ENCODE data around the gene SLC46A2. TPM values are rescaled to one million over a fixed set of nuclear protein-coding genes. Genes with fewer than 3 reads are reported as not detected.

SLC46A2 gene
- total RNA-seq, 2 donors from 2014 or later, result not detected

- H3K27me3 Mint-ChIP-seq, result no peaks in the 10 kb centered on the region
- H3K9me3 Mint-ChIP-seq, result no peaks in the 10 kb centered on the region
- H3K4me1 Mint-ChIP-seq, result peaks cover 6% of the 10 kb centered on the region
- no peak for ATAC-seq (replicated peaks)
- H3K27ac Mint-ChIP-seq, result peak overlapping the region; percentile 23
- peaks cover 25% of the 10 kb centered on the region for H3K36me3 Mint-ChIP-seq (ENCODE audit: low read depth)
- no peak overlapping the region for H3K4me3 Mint-ChIP-seq
Observed at GRCh38 chr9:112839331-112839730, 51.3 kb downstream of the SLC46A2 start.

GRCh38 chr9:112838342-112838741, 52.3 kb downstream of the SLC46A2 start:
- Mint-ChIP-seq H3K4me3 (no peak overlapping the region), H3K4me1 (no peaks in the 10 kb centered on the region), H3K27ac (no peak overlapping the region), H3K27me3 (no peaks in the 10 kb centered on the region), H3K36me3 (ENCODE audit: low read depth) (peaks cover 25% of the 10 kb centered on the region), H3K9me3 (no peaks in the 10 kb centered on the region)
- ATAC-seq (replicated peaks), result no peak

DNA sequence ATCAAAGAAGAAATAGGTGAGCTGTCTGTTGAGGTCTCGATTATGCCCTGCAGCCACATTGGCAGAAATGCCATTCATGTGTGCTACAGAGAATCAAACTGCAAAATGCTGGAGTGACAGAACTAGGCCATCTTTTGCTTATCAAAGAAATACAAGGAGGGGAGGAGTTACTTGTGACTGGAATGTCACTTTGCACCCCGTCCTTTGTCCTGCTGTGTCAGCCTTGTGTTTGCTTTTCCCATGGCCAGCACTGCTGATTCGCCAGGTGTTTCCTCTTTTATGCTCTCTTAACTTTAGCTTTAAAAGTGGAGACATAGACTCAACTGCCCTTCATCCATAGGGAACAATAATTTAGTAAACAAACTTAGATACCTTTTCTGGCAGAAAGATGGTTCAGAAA, 54.3 kb downstream of the SLC46A2 start:
- no peaks in the 10 kb centered on the region for H3K27me3 Mint-ChIP-seq

DNA sequence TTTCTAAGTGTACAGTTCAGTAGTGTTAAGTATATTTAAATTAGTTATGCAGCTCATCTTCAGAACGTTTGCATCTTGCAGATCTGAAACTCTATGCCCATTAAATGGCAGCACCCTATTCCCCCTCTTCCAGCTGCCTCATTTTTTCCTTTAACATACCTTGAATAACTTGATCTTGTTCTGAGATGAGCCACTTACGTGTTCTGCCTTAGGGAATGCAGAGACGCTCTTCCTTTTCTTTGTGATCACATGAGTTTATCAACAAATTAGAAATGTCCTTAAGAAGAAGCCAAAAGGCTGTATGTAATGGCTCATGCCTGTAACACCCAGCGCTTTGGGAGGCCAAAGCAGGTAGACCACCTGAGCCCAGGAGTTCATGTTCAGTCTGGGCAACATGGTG, 57.6 kb downstream of the SLC46A2 start:
- Mint-ChIP-seq H3K9me3 (no peaks in the 10 kb centered on the region), H3K4me1 (no peaks in the 10 kb centered on the region), H3K27ac (no peak overlapping the region), H3K27me3 (no peaks in the 10 kb centered on the region), H3K36me3 (ENCODE audit: low read depth) (peaks cover 14% of the 10 kb centered on the region), H3K4me3 (no peak overlapping the region)
- ATAC-seq (replicated peaks), result no peak

More for the DNA sequence above, 54.3 kb downstream of the SLC46A2 start:
- no peak for ATAC-seq (replicated peaks)
- no peak overlapping the region for H3K27ac Mint-ChIP-seq
- H3K9me3 Mint-ChIP-seq, result no peaks in the 10 kb centered on the region
- peaks cover 35% of the 10 kb centered on the region for H3K36me3 Mint-ChIP-seq (ENCODE audit: low read depth)
- no peaks in the 10 kb centered on the region for H3K4me1 Mint-ChIP-seq
- H3K4me3 Mint-ChIP-seq, result no peak overlapping the region

GRCh38 chr9:112831969-112832368, 58.7 kb downstream of the SLC46A2 start:
- Mint-ChIP-seq H3K36me3 (ENCODE audit: low read depth) (peaks cover 10% of the 10 kb centered on the region), H3K4me1 (no peaks in the 10 kb centered on the region), H3K4me3 (no peak overlapping the region), H3K9me3 (no peaks in the 10 kb centered on the region), H3K27ac (no peak overlapping the region), H3K27me3 (no peaks in the 10 kb centered on the region)
- ATAC-seq (replicated peaks), result no peak

- H3K27ac Mint-ChIP-seq, result no peak overlapping the region
- peaks cover 10% of the 10 kb centered on the region for H3K36me3 Mint-ChIP-seq (ENCODE audit: low read depth)
- H3K4me1 Mint-ChIP-seq, result no peaks in the 10 kb centered on the region
- no peaks in the 10 kb centered on the region for H3K27me3 Mint-ChIP-seq
- H3K4me3 Mint-ChIP-seq, result no peak overlapping the region
- H3K9me3 Mint-ChIP-seq, result no peaks in the 10 kb centered on the region
- no peak for ATAC-seq (replicated peaks)
Observed at GRCh38 chr9:112831281-112831851, 59.3 kb downstream of the SLC46A2 start.

Other genes with a start within 250 kb of the SLC46A2 start
- gene INIP, start 172.8 kb downstream of the SLC46A2 start, total RNA-seq, result 10 to 100 TPM; 30.7 to 34.6 TPM
- gene SNX30, start 140.1 kb downstream of the SLC46A2 start, total RNA-seq, result 1 to 10 TPM; 3.5 to 7.2 TPM
- gene ZNF883, start 121.3 kb upstream of the SLC46A2 start, total RNA-seq, result under 1 TPM; 0.71 to 0.76 TPM
- gene ZFP37, start 165.8 kb upstream of the SLC46A2 start, total RNA-seq, result 1 to 10 TPM; 1.6 to 3.2 TPM

Data from activated T-helper 17 cell treated with anti-CD3 and anti-CD28 coated beads, Interleukin-2, amount 50 U/mL, for 72 hours (primary cell).